Neuronal stem cell (in vitro differentiated cells): ENCODE measurements around the gene TUNAR.
"Not testable (repeated sequence)": the region's sequence is repeated elsewhere in the genome, so short reads cannot be mapped to it uniquely, and the experiment has no call there.

Experiments
- DNase-seq: peaks from one replicate; pipeline ENCODE4 v3.0.0-alpha.2; 2013; ENCODE audit warnings: low spot score
- H2AFZ ChIP-seq: one replicate; pipeline ENCODE4 v1.6.1; 2013; ENCODE audit warnings: mild to moderate bottlenecking, low read length, inconsistent platforms
- H2AK5ac ChIP-seq: 2 replicates; pipeline ENCODE4 v1.6.1; 2013; ENCODE audit warnings: low read depth, mild to moderate bottlenecking, inconsistent platforms, low read length, moderate library complexity, mixed read lengths
- H2BK120ac ChIP-seq: 2 replicates; pipeline ENCODE4 v1.6.1; 2013; ENCODE audit warnings: low read depth, mild to moderate bottlenecking, inconsistent platforms, low read length, moderate library complexity, mixed read lengths
- H2BK12ac ChIP-seq: one replicate; pipeline ENCODE4 v1.6.1; 2013; ENCODE audit warnings: low read length, inconsistent platforms
- H2BK15ac ChIP-seq: 2 replicates; pipeline ENCODE4 v1.6.1; 2013; ENCODE audit warnings: mild to moderate bottlenecking, low read length, inconsistent platforms, mixed read lengths
- H2BK5ac ChIP-seq: one replicate; pipeline ENCODE4 v1.6.1; 2013; ENCODE audit warnings: inconsistent platforms, mild to moderate bottlenecking, low read length, moderate library complexity
- H3K14ac ChIP-seq: one replicate; pipeline ENCODE4 v1.6.1; 2013; ENCODE audit warnings: low read length, inconsistent platforms
- H3K18ac ChIP-seq: 2 replicates; pipeline ENCODE4 v1.6.1; 2013; ENCODE audit warnings: low read length, inconsistent platforms
- H3K23ac ChIP-seq: 2 replicates; pipeline ENCODE4 v1.6.1; 2013; ENCODE audit warnings: low read depth, mild to moderate bottlenecking, mixed read lengths, low read length, inconsistent platforms; ENCODE audit not compliant: poor library complexity
- H3K27ac ChIP-seq: replicated peaks from 3 replicates; pipeline ENCODE4 v1.5.1; 2013; ENCODE audit warnings: low read length, inconsistent platforms
- H3K27me3 ChIP-seq, 3 experiments: 2 replicates each; pipeline ENCODE4 v1.6.1; 2013; ENCODE audit warnings: low read length in 3 of 3, mild to moderate bottlenecking in 2 of 3, inconsistent platforms in 1 of 3, low read depth in 1 of 3, mixed read lengths in 1 of 3, moderate library complexity in 1 of 3; ENCODE audit not compliant: control insufficient read depth in 3 of 3, insufficient read depth in 3 of 3
- H3K36me3 ChIP-seq, 2 donors: replicated peaks in 1 of 2; 2 replicates each; pipeline ENCODE4 v1.6.1; 2013; ENCODE audit warnings: low read length in 2 of 2; ENCODE audit not compliant: control insufficient read depth in 2 of 2, insufficient read depth in 2 of 2
- H3K4ac ChIP-seq: 2 replicates; pipeline ENCODE4 v1.6.1; 2013; ENCODE audit warnings: inconsistent platforms, mild to moderate bottlenecking, low read length, moderate library complexity
- H3K4me1 ChIP-seq, 2 donors: 1 replicate in 1 of 2; 2 replicates in 1 of 2; pipeline ENCODE4 v1.6.1; 2013; ENCODE audit warnings: low read length in 2 of 2, low read depth in 1 of 2; ENCODE audit not compliant: control insufficient read depth in 2 of 2, insufficient read depth in 1 of 2
- H3K4me2 ChIP-seq: one replicate; pipeline ENCODE4 v1.6.1; 2013; ENCODE audit warnings: mild to moderate bottlenecking, low read length, inconsistent platforms; ENCODE audit not compliant: insufficient read depth, poor library complexity, severe bottlenecking
- H3K4me3 ChIP-seq, 2 donors: 2 replicates each; pipeline ENCODE4 v1.5.1; 2013; ENCODE audit warnings: low read length in 2 of 2, mild to moderate bottlenecking in 2 of 2, inconsistent platforms in 1 of 2, moderate library complexity in 1 of 2
- H3K79me1 ChIP-seq: one replicate; pipeline ENCODE4 v1.6.1; 2013; ENCODE audit warnings: low read depth, mild to moderate bottlenecking, inconsistent platforms, low read length, moderate library complexity
- H3K9ac ChIP-seq: one replicate; pipeline ENCODE4 v1.6.1; 2013; ENCODE audit warnings: mild to moderate bottlenecking, low read depth, low read length, inconsistent platforms; ENCODE audit not compliant: poor library complexity
- H3K9me3 ChIP-seq, 2 donors: replicated peaks in 1 of 2; 2 replicates each; pipeline versions ENCODE3 to v1.6.1; 2013; ENCODE audit warnings: low read length in 2 of 2, mild to moderate bottlenecking in 2 of 2, inconsistent platforms in 1 of 2, low read depth in 1 of 2, mixed read lengths in 1 of 2, moderate library complexity in 1 of 2; ENCODE audit not compliant: control insufficient read depth in 2 of 2, insufficient read depth in 1 of 2
- H4K8ac ChIP-seq: one replicate; pipeline ENCODE4 v1.6.1; 2013; ENCODE audit warnings: low read depth, mild to moderate bottlenecking, inconsistent platforms, low read length, moderate library complexity
- H4K91ac ChIP-seq: one replicate; pipeline ENCODE4 v1.6.1; 2013; ENCODE audit warnings: low read length, low read depth, mild to moderate bottlenecking, inconsistent platforms; ENCODE audit not compliant: poor library complexity
- WGBS, 2 donors: extraction: QIAGEN DNeasy Blood & Tissue Kit; methylation state at CpG; one replicate each; pipeline ENCODE4 v1.1.7; 2013; ENCODE audit warnings: missing lambda C conversion rate in 2 of 2, mixed read lengths in 1 of 2; ENCODE audit not compliant: insufficient read length in 2 of 2, insufficient replicate concordance in 1 of 2; ENCODE audit errors: extremely low coverage in 2 of 2; 5-methylcytosine and 5-hydroxymethylcytosine counted together

TUNAR gene

GRCh38 chr14:95964901-95965300 lies 88.3 kb downstream of the TUNAR start:
- Histone ChIP-seq H2BK5ac (no peak overlapping the region), H3K79me1 (no peaks in the 10 kb centered on the region), H3K36me3 (no peaks in the 10 kb centered on the region), H4K8ac (no peak overlapping the region), H3K9me3 (peaks cover 2 to 3% of the 10 kb centered on the region in 2 donors), H3K27me3 (no peaks in the 10 kb centered on the region), H2BK15ac (no peak overlapping the region), H3K4ac (no peak overlapping the region), H3K23ac (no peak overlapping the region), H4K91ac (no peak overlapping the region), H2AK5ac (no peak overlapping the region), H2AFZ (no peak overlapping the region), H3K9ac (no peak overlapping the region), H3K4me3 (no peak overlapping the region), H3K14ac (no peak overlapping the region), H3K4me1 (peaks cover 14 to 15% of the 10 kb centered on the region in 2 donors), H3K18ac (no peak overlapping the region), H2BK120ac (no peak overlapping the region), H3K4me2 (no peak overlapping the region), H3K27ac (no peak overlapping the region), H2BK12ac (no peak overlapping the region)
- no peak for DNase-seq
- no CpG with 5 or more reads among the region's 2 CpGs for WGBS, 2 donors

- not testable (repeated sequence) for H3K27ac ChIP-seq, H3K4me1 ChIP-seq, DNase-seq, H2AFZ ChIP-seq, H3K4me2 ChIP-seq, H3K18ac ChIP-seq, H3K36me3 ChIP-seq, H3K27me3 ChIP-seq, H3K9ac ChIP-seq, H2BK5ac ChIP-seq, H2AK5ac ChIP-seq, H4K8ac ChIP-seq, H3K79me1 ChIP-seq, H2BK120ac ChIP-seq, H3K23ac ChIP-seq, H3K4ac ChIP-seq, H3K14ac ChIP-seq, H3K9me3 ChIP-seq, H4K91ac ChIP-seq, H3K4me3 ChIP-seq, H2BK12ac ChIP-seq, H2BK15ac ChIP-seq
- no CpG with 5 or more reads among the region's 4 CpGs for WGBS, 2 donors
Measured at GRCh38 chr14:95968048-95968447, 91.4 kb downstream of the TUNAR start.
